WTC11 (cell line): ENCODE data around the gene VCAN. TPM values are rescaled to one million over a fixed set of nuclear protein-coding genes. Genes with fewer than 3 reads are reported as not detected.

ENCODE experiments used
- ATAC-seq: fragments of 200-7000 bp; cut with Tn5 transposase; 2 replicates; pipeline ENCODE4 v1.10.0; 2021; ENCODE audit warnings: mild to moderate bottlenecking, moderate library complexity
- CTCF ChIA-PET: fragments of 300-600 bp; sonication (Branson Sonifier 250); formaldehyde crosslinking; loops from one replicate; lab custom pipeline; 2021; ENCODE audit warnings: antibody characterized with exemption; lab: Charles Lee
- POLR2A ChIA-PET: fragments of 350-600 bp; sonication (Branson Sonifier 250); formaldehyde crosslinking; loops from one replicate; lab custom pipeline; 2021; ENCODE audit warnings: antibody characterized with exemption; lab: Charles Lee
- DNase-seq: peaks from one replicate; pipeline ENCODE4 v3.0.0; 2021; ENCODE audit warnings: low spot score
- H3K27ac Mint-ChIP-seq: 2 replicates; pipeline ENCODE4 v1.8.0; 2021; ENCODE audit warnings: mixed read lengths
- H3K27me3 Mint-ChIP-seq: 2 replicates; pipeline ENCODE4 v1.8.0; 2021; ENCODE audit warnings: low read depth, mild to moderate bottlenecking, moderate library complexity, mixed read lengths
- H3K36me3 Mint-ChIP-seq: 2 replicates; pipeline ENCODE4 v1.8.0; 2021; ENCODE audit warnings: mixed read lengths
- H3K4me1 Mint-ChIP-seq: 2 replicates; pipeline ENCODE4 v1.8.0; 2022; ENCODE audit warnings: mixed read lengths
- H3K4me3 Mint-ChIP-seq: 2 replicates; pipeline ENCODE4 v1.8.0; 2021; ENCODE audit warnings: mild to moderate bottlenecking, moderate library complexity, mixed read lengths
- H3K9me3 Mint-ChIP-seq: 2 replicates; pipeline ENCODE4 v1.8.0; 2021; ENCODE audit warnings: mixed read lengths
- ARID4B ChIP-seq: sonication (generic); formaldehyde crosslinking; IDR thresholded peaks from 2 replicates; pipeline ENCODE4 v1.8.0; 2023; ENCODE audit warnings: missing genetic modification reagents, mild to moderate bottlenecking, borderline replicate concordance
- CREB1 ChIP-seq: sonication (generic); formaldehyde crosslinking; IDR thresholded peaks from 2 replicates; pipeline ENCODE4 v1.8.0; 2023; ENCODE audit warnings: mild to moderate bottlenecking, missing genetic modification reagents
- CTCF ChIP-seq: fragments of 200-600 bp; IDR thresholded peaks from 2 replicates; pipeline ENCODE4 v1.8.0; 2022; ENCODE audit warnings: antibody characterized with exemption
- E2F5 ChIP-seq: sonication (generic); formaldehyde crosslinking; IDR thresholded peaks from 2 replicates; pipeline ENCODE4 v1.8.1; 2022; ENCODE audit warnings: mild to moderate bottlenecking, moderate library complexity, missing genetic modification reagents
- ERG ChIP-seq: fragments of 250-450 bp; sonication (Bioruptor Pico); IDR thresholded peaks from 2 replicates; pipeline ENCODE4 v1.8.0; 2021; ENCODE audit warnings: mild to moderate bottlenecking
- GABPB1 ChIP-seq: sonication (generic); formaldehyde crosslinking; IDR thresholded peaks from 2 replicates; pipeline ENCODE4 v1.8.1; 2023; ENCODE audit warnings: mild to moderate bottlenecking, missing genetic modification reagents
- IRF2 ChIP-seq: sonication (generic); formaldehyde crosslinking; IDR thresholded peaks from 2 replicates; pipeline ENCODE4 v1.8.0; 2022; ENCODE audit warnings: low read depth, missing genetic modification reagents, borderline replicate concordance
- MYBL2 ChIP-seq: sonication (generic); formaldehyde crosslinking; IDR thresholded peaks from 2 replicates; pipeline ENCODE4 v1.8.1; 2023; ENCODE audit warnings: mild to moderate bottlenecking, moderate library complexity, missing genetic modification reagents
- NFE2L1 ChIP-seq: sonication (generic); formaldehyde crosslinking; IDR thresholded peaks from 2 replicates; pipeline ENCODE4 v1.8.1; 2023; ENCODE audit warnings: missing genetic modification reagents
- NFYB ChIP-seq: sonication (generic); formaldehyde crosslinking; conservative IDR thresholded peaks from 2 replicates; pipeline ENCODE4 v1.8.0; 2022; ENCODE audit warnings: low read depth, missing genetic modification reagents
- NR3C1 ChIP-seq: sonication (generic); formaldehyde crosslinking; conservative IDR thresholded peaks from 2 replicates; pipeline ENCODE4 v1.8.1; 2023; ENCODE audit warnings: low read depth, mild to moderate bottlenecking, missing genetic modification reagents
- ZMAT4 ChIP-seq: fragments of 250-450 bp; sonication (Bioruptor Pico); IDR thresholded peaks from 2 replicates; pipeline ENCODE4 v1.9.0; 2021; ENCODE audit warnings: mild to moderate bottlenecking
- total RNA-seq: library from RNA; stranded (reverse); gene quantifications from 3 replicates; pipeline ENCODE4 v1.2.3, GENCODE V29; 2021

Gene VCAN
- total RNA-seq, 1 experiment from 2014 or later: 276 TPM

- no peak for TF ChIP-seq ERG
- no peak for TF ChIP-seq IRF2 (CRISPR knock-in tag)
- TF ChIP-seq, all 79 proteins: peak for 0
Observed at GRCh38 chr5:83549674-83550073, 78.1 kb downstream of the VCAN start (continued).

- TF ChIP-seq E2F5 (CRISPR knock-in tag): no peak
- TF ChIP-seq NFYB (CRISPR knock-in tag): no peak
- no peak for TF ChIP-seq MYBL2
- TF ChIP-seq NFE2L1: no peak
- no peak for TF ChIP-seq ZMAT4 (CRISPR knock-in tag)
- no peak for TF ChIP-seq CTCF
- TF ChIP-seq ARID4B (CRISPR knock-in tag): no peak
- no peak for TF ChIP-seq CREB1 (CRISPR knock-in tag)
- TF ChIP-seq, all 79 proteins: peak for 0
- no peak overlapping the region for H3K4me3 Mint-ChIP-seq
- H3K4me1 Mint-ChIP-seq: no peaks in the 10 kb centered on the region
- no peaks in the 10 kb centered on the region for H3K27me3 Mint-ChIP-seq
- ATAC-seq: no peak
- POLR2A ChIA-PET: no interaction called here
- no peak for DNase-seq
- peak overlapping the region; percentile 26; the same call in 1 of the 2 replicates for H3K27ac Mint-ChIP-seq
- CTCF ChIA-PET: no interaction called here
- H3K36me3 Mint-ChIP-seq: peaks cover 66% of the 10 kb centered on the region
- H3K9me3 Mint-ChIP-seq: no peaks in the 10 kb centered on the region
Observed at GRCh38 chr5:83551821-83552220, 80.3 kb downstream of the VCAN start.

- no peaks in the 10 kb centered on the region for H3K4me1 Mint-ChIP-seq
- H3K4me3 Mint-ChIP-seq: no peak overlapping the region
- peaks cover 66% of the 10 kb centered on the region for H3K36me3 Mint-ChIP-seq
- no peak overlapping the region for H3K27ac Mint-ChIP-seq
- no peak for ATAC-seq
- POLR2A ChIA-PET: no interaction called here
- no peak for TF ChIP-seq CTCF
- no peak for TF ChIP-seq NR3C1 (CRISPR knock-in tag)
- no peak for TF ChIP-seq GABPB1 (CRISPR knock-in tag)
- TF ChIP-seq, all 79 proteins: peak for 0
- CTCF ChIA-PET: no interaction called here
- no peaks in the 10 kb centered on the region for H3K27me3 Mint-ChIP-seq
- no peak for DNase-seq
- H3K9me3 Mint-ChIP-seq: no peaks in the 10 kb centered on the region
Observed at GRCh38 chr5:83552275-83552674, 80.7 kb downstream of the VCAN start.
